GM23248 (cell line): Measurements from ENCODE around the gene MKRN2OS. TPM values are rescaled to one million over a fixed set of nuclear protein-coding genes. Genes with fewer than 3 reads are reported as not detected.

ENCODE experiments used
- DNase-seq: peaks from one replicate; pipeline ENCODE4 v3.0.0-alpha.2; 2015
- H2AFZ ChIP-seq: fragments of 200-600 bp; sonication (generic); 2 replicates; pipeline ENCODE4 v1.6.1; 2016; ENCODE audit warnings: antibody characterized with exemption
- H3F3A ChIP-seq: fragments of 200-600 bp; sonication (generic); 2 replicates; pipeline ENCODE4 v1.6.1; 2016; ENCODE audit warnings: mild to moderate bottlenecking, antibody characterized with exemption, mixed run types; ENCODE audit not compliant: insufficient read depth
- H3K27ac ChIP-seq: fragments of 200-600 bp; sonication (generic); 2 replicates; pipeline ENCODE4 v1.5.1; 2016; ENCODE audit warnings: mild to moderate bottlenecking
- H3K27me3 ChIP-seq: fragments of 200-600 bp; sonication (generic); replicated peaks from 2 replicates; pipeline ENCODE4 v1.6.1; 2016; ENCODE audit warnings: mild to moderate bottlenecking; ENCODE audit not compliant: insufficient read depth
- H3K36me3 ChIP-seq: fragments of 200-600 bp; sonication (generic); 2 replicates; pipeline ENCODE4 v1.6.1; 2016; ENCODE audit warnings: low read depth, mild to moderate bottlenecking
- H3K4me1 ChIP-seq: fragments of 200-600 bp; sonication (generic); 2 replicates; pipeline ENCODE4 v1.6.1; 2016; ENCODE audit warnings: mild to moderate bottlenecking; ENCODE audit not compliant: insufficient read depth
- H3K4me2 ChIP-seq: fragments of 200-600 bp; sonication (generic); one replicate; pipeline ENCODE4 v1.6.1; 2016; ENCODE audit warnings: mild to moderate bottlenecking; ENCODE audit not compliant: unreplicated experiment
- H3K4me3 ChIP-seq: fragments of 200-600 bp; sonication (generic); 2 replicates; pipeline ENCODE4 v1.5.1; 2016; ENCODE audit warnings: mild to moderate bottlenecking
- H3K79me2 ChIP-seq: fragments of 200-600 bp; sonication (generic); 2 replicates; pipeline ENCODE4 v1.6.1; 2016; ENCODE audit warnings: mild to moderate bottlenecking; ENCODE audit not compliant: insufficient read depth
- H3K9ac ChIP-seq: fragments of 200-600 bp; sonication (generic); 2 replicates; pipeline ENCODE4 v1.6.1; 2016; ENCODE audit warnings: mild to moderate bottlenecking
- H3K9me2 ChIP-seq: fragments of 200-600 bp; sonication (generic); 2 replicates; pipeline ENCODE4 v1.6.1; 2016; ENCODE audit warnings: mixed run types, mild to moderate bottlenecking, moderate library complexity; ENCODE audit not compliant: insufficient read depth
- H3K9me3 ChIP-seq: fragments of 200-600 bp; sonication (generic); one replicate; pipeline ENCODE4 v1.6.1; 2017; ENCODE audit warnings: low read depth
- H4K20me1 ChIP-seq: fragments of 200-600 bp; sonication (generic); 2 replicates; pipeline ENCODE4 v1.6.0; 2016; ENCODE audit not compliant: insufficient read depth
- EZH2 ChIP-seq: fragments of 200-600 bp; sonication (generic); IDR thresholded peaks from 2 replicates; pipeline ENCODE4 v1.6.1; 2018; ENCODE audit warnings: antibody characterized with exemption, mild to moderate bottlenecking; ENCODE audit not compliant: insufficient read depth, poor library complexity, severe bottlenecking
- EZH2phosphoT487 ChIP-seq: fragments of 200-600 bp; sonication (generic); IDR thresholded peaks from 2 replicates; pipeline ENCODE4 v1.6.1; 2018; ENCODE audit warnings: antibody characterized with exemption, moderate library complexity, mild to moderate bottlenecking, low read depth; ENCODE audit not compliant: insufficient read depth
- WGBS, 2 experiments: methylation state at CpG; one replicate each; pipeline ENCODE4 v1.1.6; 2015 to 2017; ENCODE audit warnings: low lambda C conversion rate in 2 of 2, low coverage in 1 of 2; ENCODE audit errors: missing lambda C conversion rate in 2 of 2; 5-methylcytosine and 5-hydroxymethylcytosine counted together
- in situ Hi-C: fragments of 300-500 bp; cut with MboI; formaldehyde crosslinking; loops from 2 replicates; pipeline ENCODE4 v1.15.0; 2020
- polyA plus RNA-seq: library from polyadenylated mRNA; unstranded; fragments of >200 nt; fragmentation: Nextera tagmentation; extraction: Ambion mirVana; gene quantifications from 2 replicates; pipeline ENCODE4 v1.2.1, GENCODE V29; 2016
- total RNA-seq: library from RNA; depleted of rRNA; stranded (reverse); fragments of >200 nt; shearing (Covaris generic); gene quantifications from 2 replicates; pipeline ENCODE4 v1.2.3, GENCODE V29; 2014; rRNA removed

Gene MKRN2OS, protein sequence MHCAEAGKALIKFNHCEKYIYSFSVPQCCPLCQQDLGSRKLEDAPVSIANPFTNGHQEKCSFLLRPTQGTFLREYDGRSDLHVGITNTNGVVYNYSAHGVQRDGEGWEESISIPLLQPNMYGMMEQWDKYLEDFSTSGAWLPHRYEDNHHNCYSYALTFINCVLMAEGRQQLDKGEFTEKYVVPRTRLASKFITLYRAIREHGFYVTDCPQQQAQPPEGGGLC
- total RNA-seq: not detected in 2 replicates
- polyA plus RNA-seq: not detected in 2 replicates

DNA sequence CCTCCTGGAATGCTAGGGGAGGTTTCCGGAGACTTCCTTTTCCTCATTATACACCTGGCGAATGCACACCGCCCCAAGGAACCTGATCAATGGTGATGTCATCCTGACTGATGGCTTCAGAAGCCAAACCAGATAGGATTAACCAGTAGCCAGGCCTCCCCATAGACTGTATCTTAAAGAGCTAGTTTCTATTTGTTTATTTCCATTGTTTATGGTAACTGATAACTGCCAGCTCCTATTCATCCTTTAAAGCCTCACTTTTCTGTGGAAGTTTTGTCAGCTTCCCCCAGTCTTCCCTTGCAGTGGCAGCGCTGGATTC, at the start of gene MKRN2OS:
Gene MKRN2OS (minus strand): TSS at position 27 of the 319 bp plus-strand sequence. CDS start 35 bp downstream, outside the sequence.
- in situ Hi-C loops: no loop called here
- no peaks in the 10 kb centered on the region for H3K4me1 ChIP-seq
- H3F3A ChIP-seq: no peaks in the 10 kb centered on the region
- H3K4me2 ChIP-seq: no peak within 1 kb of the TSS
- no peaks in the 10 kb centered on the region for H3K36me3 ChIP-seq
- 30 to 35% methylated on average over 4 of the region's 4 CpGs for WGBS, 2 experiments
- no peak within 1 kb of the TSS for H3K27ac ChIP-seq
- TF ChIP-seq EZH2: no peak
- no peak for TF ChIP-seq EZH2phosphoT487
- DNase-seq: no peak
- no peaks in the 10 kb centered on the region for H4K20me1 ChIP-seq
- no peak within 1 kb of the TSS for H3K9ac ChIP-seq
- H3K9me3 ChIP-seq: no peaks in the 10 kb centered on the region
- H3K4me3 ChIP-seq: no peak within 1 kb of the TSS
- no peaks in the 10 kb centered on the region for H3K79me2 ChIP-seq
- H3K9me2 ChIP-seq: no peaks in the 10 kb centered on the region
- no peaks in the 10 kb centered on the region for H3K27me3 ChIP-seq
- no peak within 1 kb of the TSS for H2AFZ ChIP-seq

DNA sequence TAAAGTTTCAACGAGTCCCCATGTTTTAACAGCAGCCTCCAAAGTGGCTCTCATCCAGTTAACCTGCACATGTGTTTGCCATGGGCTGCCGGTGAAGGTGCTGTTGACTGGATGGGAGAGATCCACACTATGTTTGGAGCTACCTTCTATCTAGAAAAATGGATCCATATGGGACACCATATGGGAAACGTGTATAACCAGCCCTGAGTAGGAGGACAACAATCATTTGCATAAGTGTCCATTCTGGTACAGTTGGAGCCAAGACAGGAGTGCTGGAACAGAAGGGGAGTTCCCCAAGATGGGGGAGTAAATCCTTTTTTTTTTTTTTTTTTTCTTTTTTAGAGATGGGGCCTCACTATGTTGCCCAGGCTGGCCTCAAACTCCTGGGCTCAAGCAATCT, 48.2 kb upstream of the MKRN2OS start:
- H3K27me3 ChIP-seq: no peaks in the 10 kb centered on the region
- H3K9ac ChIP-seq: no peak overlapping the region
- in situ Hi-C loops: no loop called here
- H3F3A ChIP-seq: peaks cover 22% of the 10 kb centered on the region
- H3K27ac ChIP-seq: no peak overlapping the region
- no peaks in the 10 kb centered on the region for H4K20me1 ChIP-seq
- H3K9me2 ChIP-seq: no peaks in the 10 kb centered on the region
- peaks cover 11% of the 10 kb centered on the region; the same call in 1 of the 2 replicates for H3K79me2 ChIP-seq
- H3K36me3 ChIP-seq: peaks cover 41% of the 10 kb centered on the region; the same call in 1 of the 2 replicates
- H3K4me3 ChIP-seq: no peak overlapping the region
- no peaks in the 10 kb centered on the region for H3K9me3 ChIP-seq
- no peak overlapping the region for H2AFZ ChIP-seq
- 0 out of 2 replicates have a peak, but pooled peaks cover under 1% of the 10 kb centered on the region for H3K4me1 ChIP-seq
- no peak for DNase-seq
- no peak overlapping the region for H3K4me2 ChIP-seq
- 66% methylated on average over 3 of the region's 3 CpGs for WGBS, 2 experiments
- no peak for TF ChIP-seq EZH2phosphoT487

DNA sequence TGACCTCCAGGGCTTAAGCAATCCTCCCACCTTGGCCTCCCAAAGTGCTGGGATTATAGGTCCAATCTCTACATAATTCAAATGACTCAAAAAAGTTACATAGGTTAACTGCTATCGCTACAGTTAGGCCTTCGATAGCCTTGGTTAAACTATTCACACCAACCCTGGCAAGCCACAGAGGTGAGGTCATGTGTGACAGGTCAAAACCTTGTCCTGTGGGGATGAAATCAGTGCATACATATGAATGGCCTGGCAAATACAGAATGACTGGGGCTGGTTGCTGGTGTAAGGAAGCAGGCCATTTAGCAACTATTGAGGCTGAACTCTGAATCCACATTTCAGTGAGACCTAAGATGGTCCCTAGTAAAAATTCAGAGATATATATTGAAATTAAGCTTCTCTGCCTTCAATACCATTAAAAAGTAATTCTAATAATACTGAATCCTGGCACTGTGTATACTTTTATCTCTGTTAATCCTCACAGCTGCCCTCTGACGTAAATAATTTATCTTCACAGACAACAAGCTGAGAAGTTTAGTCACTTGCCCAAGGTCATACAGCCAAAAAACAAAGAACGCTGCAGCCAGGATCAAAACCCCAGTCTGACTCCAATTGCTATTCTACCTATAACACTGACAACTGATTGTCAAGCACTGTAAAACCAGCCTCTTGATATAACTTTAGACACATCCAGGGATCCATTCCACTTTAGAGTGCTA, 46.9 kb upstream of the MKRN2OS start:
- Histone ChIP-seq H3K27ac (no peak overlapping the region), H3K4me2 (no peak overlapping the region), H3K9me2 (no peaks in the 10 kb centered on the region), H3K4me1 (peaks cover 13% of the 10 kb centered on the region), H4K20me1 (no peaks in the 10 kb centered on the region), H3K9ac (no peak overlapping the region), H3K9me3 (no peaks in the 10 kb centered on the region), H3F3A (peaks cover 32% of the 10 kb centered on the region), H3K36me3 (peaks cover 34% of the 10 kb centered on the region; the same call in 1 of the 2 replicates), H2AFZ (no peak overlapping the region), H3K79me2 (peaks cover 8% of the 10 kb centered on the region; the same call in 1 of the 2 replicates), H3K27me3 (no peaks in the 10 kb centered on the region), H3K4me3 (no peak overlapping the region)
- DNase-seq: no peak
- TF ChIP-seq EZH2 (no peak), EZH2phosphoT487 (no peak)
- 95 to 97% methylated on average over 4 of the region's 4 CpGs for WGBS, 2 experiments
- in situ Hi-C loops: no loop called here

DNA sequence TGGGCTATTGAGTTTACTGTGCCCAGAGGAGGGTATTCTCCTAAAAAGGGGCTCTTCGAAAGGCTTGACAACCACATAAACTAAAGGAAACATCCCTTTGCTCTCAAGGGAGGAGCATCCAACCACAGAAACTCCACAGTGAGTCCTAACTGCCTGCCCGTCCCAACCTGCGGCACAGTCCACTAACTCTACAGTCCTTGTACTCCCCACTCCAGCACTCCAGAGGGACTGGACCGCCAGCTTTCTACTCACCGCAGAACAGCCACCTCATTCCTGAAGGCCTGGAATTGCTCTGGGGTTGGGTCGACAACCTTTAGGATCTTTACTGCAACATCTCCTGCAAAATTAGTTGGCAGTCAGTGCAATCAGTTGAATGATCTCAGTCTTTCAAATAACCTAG, 46.2 kb upstream of the MKRN2OS start:
- no peaks in the 10 kb centered on the region for H3K27me3 ChIP-seq

More for the DNA sequence above, 46.2 kb upstream of the MKRN2OS start:
- no peak overlapping the region for H3K4me2 ChIP-seq
- peaks cover 37% of the 10 kb centered on the region; the same call in 1 of the 2 replicates for H3K36me3 ChIP-seq
- DNase-seq: no peak
- no peaks in the 10 kb centered on the region for H3K9me2 ChIP-seq
- H4K20me1 ChIP-seq: no peaks in the 10 kb centered on the region
- WGBS, 2 experiments: 99 to 100% methylated on average over 6 of the region's 6 CpGs
- no peak overlapping the region for H2AFZ ChIP-seq
- H3K27ac ChIP-seq: no peak overlapping the region
- in situ Hi-C loops: no loop called here
- TF ChIP-seq EZH2: no peak
- H3K4me1 ChIP-seq: peaks cover 14% of the 10 kb centered on the region
- H3K9ac ChIP-seq: no peak overlapping the region
- no peak overlapping the region for H3K4me3 ChIP-seq
- H3K79me2 ChIP-seq: peaks cover 13% of the 10 kb centered on the region; the same call in 1 of the 2 replicates
- no peaks in the 10 kb centered on the region for H3K9me3 ChIP-seq
- peaks cover 38% of the 10 kb centered on the region for H3F3A ChIP-seq
